ENCODE results near the gene TNFRSF4.

- no peak for TF ChIP-seq POLR2A (IDR thresholded peaks at IDR 0.05)
- TF ChIP-seq, protein P1, sequence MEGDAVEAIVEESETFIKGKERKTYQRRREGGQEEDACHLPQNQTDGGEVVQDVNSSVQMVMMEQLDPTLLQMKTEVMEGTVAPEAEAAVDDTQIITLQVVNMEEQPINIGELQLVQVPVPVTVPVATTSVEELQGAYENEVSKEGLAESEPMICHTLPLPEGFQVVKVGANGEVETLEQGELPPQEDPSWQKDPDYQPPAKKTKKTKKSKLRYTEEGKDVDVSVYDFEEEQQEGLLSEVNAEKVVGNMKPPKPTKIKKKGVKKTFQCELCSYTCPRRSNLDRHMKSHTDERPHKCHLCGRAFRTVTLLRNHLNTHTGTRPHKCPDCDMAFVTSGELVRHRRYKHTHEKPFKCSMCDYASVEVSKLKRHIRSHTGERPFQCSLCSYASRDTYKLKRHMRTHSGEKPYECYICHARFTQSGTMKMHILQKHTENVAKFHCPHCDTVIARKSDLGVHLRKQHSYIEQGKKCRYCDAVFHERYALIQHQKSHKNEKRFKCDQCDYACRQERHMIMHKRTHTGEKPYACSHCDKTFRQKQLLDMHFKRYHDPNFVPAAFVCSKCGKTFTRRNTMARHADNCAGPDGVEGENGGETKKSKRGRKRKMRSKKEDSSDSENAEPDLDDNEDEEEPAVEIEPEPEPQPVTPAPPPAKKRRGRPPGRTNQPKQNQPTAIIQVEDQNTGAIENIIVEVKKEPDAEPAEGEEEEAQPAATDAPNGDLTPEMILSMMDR (IDR thresholded peaks at IDR 0.05 in 8 of 11, conservative IDR thresholded peaks at IDR 0.05 in 3 of 11) = no peak
Measured at GRCh38 chr1:1233567-1233892, 19.6 kb upstream of the TNFRSF4 start.

All from spleen (tissue), 7 donors.